HepG2 (cell line): Measurements from ENCODE around the gene CEP89.

ENCODE experiments used
- CENPT ChIP-seq: sonication (generic); formaldehyde crosslinking; IDR thresholded peaks from 2 replicates; pipeline ENCODE4 v1.8.0; 2022; ENCODE audit warnings: low read depth, mild to moderate bottlenecking, moderate library complexity, missing genetic modification reagents
- HDAC2 ChIP-seq: sonication (generic); formaldehyde crosslinking; IDR thresholded peaks from 2 replicates; pipeline ENCODE4 v1.4.0; 2020; ENCODE audit warnings: missing genetic modification reagents
- JUND ChIP-seq: sonication (generic); formaldehyde crosslinking; IDR thresholded peaks from 2 replicates; pipeline ENCODE4 v1.8.0; 2022; ENCODE audit warnings: mild to moderate bottlenecking, missing genetic modification reagents
- NFE2L2 ChIP-seq: fragments of 150-350 bp; IDR thresholded peaks from 2 replicates; pipeline ENCODE4 v1.6.1; 2014; ENCODE audit warnings: low read length
- PRDM4 ChIP-seq: sonication (generic); formaldehyde crosslinking; IDR thresholded peaks from 2 replicates; pipeline ENCODE4 v1.9.0; 2021; ENCODE audit warnings: missing genetic modification reagents, borderline replicate concordance
- TRIM24 ChIP-seq: sonication (generic); formaldehyde crosslinking; IDR thresholded peaks from 2 replicates; pipeline ENCODE4 v1.8.0; 2022; ENCODE audit warnings: mild to moderate bottlenecking, missing genetic modification reagents
- U2AF1 ChIP-seq: fragments of 200-400 bp; formaldehyde crosslinking; optimal IDR thresholded peaks from 2 replicates; pipeline ENCODE3; 2017; ENCODE audit warnings: mild to moderate bottlenecking, low read depth, low read length
- USF2 ChIP-seq, 2 experiments: sonication (generic) in 1 of 2; formaldehyde crosslinking in 1 of 2; IDR thresholded peaks; 2 replicates each; pipeline versions ENCODE4 v1.5.1 to v1.6.1; 2011 to 2020; ENCODE audit warnings: borderline replicate concordance in 1 of 2, low read depth in 1 of 2, low read length in 1 of 2, mild to moderate bottlenecking in 1 of 2, missing genetic modification reagents in 1 of 2, moderate library complexity in 1 of 2
- ZBTB20 ChIP-seq: sonication (generic); formaldehyde crosslinking; IDR thresholded peaks from 2 replicates; pipeline ENCODE4 v1.8.1; 2023; ENCODE audit warnings: missing genetic modification reagents, low read depth, mild to moderate bottlenecking, borderline replicate concordance
- ZNF124 ChIP-seq: sonication (generic); formaldehyde crosslinking; IDR thresholded peaks from 2 replicates; pipeline ENCODE4 v1.4.0; 2020; ENCODE audit warnings: missing genetic modification reagents
- ZNF296 ChIP-seq: sonication (generic); formaldehyde crosslinking; conservative IDR thresholded peaks from 2 replicates; pipeline ENCODE4 v1.5.0; 2020; ENCODE audit warnings: mild to moderate bottlenecking, missing genetic modification reagents
- ZNF562 ChIP-seq: sonication (generic); formaldehyde crosslinking; IDR thresholded peaks from 2 replicates; pipeline ENCODE4 v1.8.0; 2022; ENCODE audit warnings: missing genetic modification reagents, borderline replicate concordance
- ZNF710 ChIP-seq: sonication (generic); formaldehyde crosslinking; IDR thresholded peaks from 2 replicates; pipeline ENCODE4 v1.5.0; 2020; ENCODE audit warnings: mild to moderate bottlenecking, missing genetic modification reagents, borderline replicate concordance

DNA sequence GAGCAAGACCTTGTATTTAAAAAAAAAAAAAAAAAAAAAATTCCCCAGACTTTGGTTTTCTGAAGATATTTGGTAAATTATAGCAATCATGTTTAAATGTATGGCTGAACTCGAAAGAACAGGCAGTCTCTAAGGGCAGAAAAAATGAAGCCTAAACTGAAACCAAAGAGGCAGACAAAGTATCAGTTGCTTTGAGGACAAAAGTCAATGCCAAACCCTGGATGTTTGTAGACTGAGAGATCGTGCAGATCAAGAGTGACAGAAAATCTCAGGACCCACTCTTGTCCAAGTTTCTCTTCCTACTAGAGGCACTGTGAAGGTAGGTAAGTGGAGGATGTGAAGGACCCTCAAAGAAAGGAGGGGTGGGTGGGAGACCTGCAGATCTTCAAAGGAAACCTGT, 91.1 kb downstream of the CEP89 start:
- TF ChIP-seq ZNF710 (CRISPR knock-in tag): no peak
- no peak for TF ChIP-seq HDAC2 (CRISPR knock-in tag)
- TF ChIP-seq ZBTB20 (CRISPR knock-in tag): no peak
- no peak for TF ChIP-seq PRDM4
- TF ChIP-seq NFE2L2: no peak
- TF ChIP-seq ZNF562 (CRISPR knock-in tag): no peak
- TF ChIP-seq U2AF1: no peak
- TF ChIP-seq ZNF296 (CRISPR knock-in tag): no peak
- no peak for TF ChIP-seq USF2 (IDR thresholded peaks at IDR 0.05; ENCODE audit: low read depth, low read length)
- no peak for TF ChIP-seq USF2 (CRISPR knock-in tag; IDR thresholded peaks at IDR 0.05; ENCODE audit: borderline replicate concordance)
- TF ChIP-seq TRIM24 (CRISPR knock-in tag): no peak
- no peak for TF ChIP-seq CENPT
- TF ChIP-seq JUND (CRISPR knock-in tag): no peak
- no peak for TF ChIP-seq ZNF124 (CRISPR knock-in tag)
